GM12878 (cell line): Measurements from ENCODE around the gene ZIC2. TPM values are rescaled to one million over a fixed set of nuclear protein-coding genes. Genes with fewer than 3 reads are reported as not detected.

Experiments
- ATAC-seq: fragments of 200-7000 bp; cut with Tn5 transposase; 3 replicates; pipeline ENCODE4 v1.9.1; 2020; ENCODE audit warnings: mild to moderate bottlenecking, moderate library complexity
- BruUV-seq: library from RNA; stranded (reverse); fragments of 400-500 nt; replicated peaks from 2 replicates; lab custom pipeline; 2021; lab: Mats Ljungman, UMichigan
- CTCF ChIA-PET: fragments of 300-600 bp; sonication (Branson Sonifier 250); formaldehyde crosslinking; extraction: SDS; loops from one replicate; lab custom pipeline; 2021; ENCODE audit warnings: inconsistent platforms; lab: Yijun Ruan, JAX
- POLR2A ChIA-PET: fragments of 350-600 bp; formaldehyde crosslinking; extraction: SDS; loops from one replicate; lab custom pipeline; 2021; ENCODE audit warnings: inconsistent platforms; lab: Charles Lee
- RAD21 ChIA-PET: fragments of 300-600 bp; sonication (Branson Sonifier 250); formaldehyde crosslinking; loops from one replicate; lab custom pipeline; 2023; ENCODE audit warnings: antibody characterized with exemption; ENCODE audit not compliant: unreplicated experiment; lab: Charles Lee
- SMC1A ChIA-PET: fragments of 300-600 bp; sonication (Branson Sonifier 250); formaldehyde crosslinking; loops from one replicate; lab custom pipeline; 2023; ENCODE audit not compliant: unreplicated experiment, uncharacterized antibody; lab: Charles Lee
- DNase-seq: peaks from one replicate; pipeline ENCODE4 v3.0.0-alpha.2; 2011; ENCODE audit warnings: low read depth, low spot score
- FAIRE-seq: peaks from 3 replicates; lab custom pipeline; 2011; peaks lifted over from hg19 to GRCh38; lab: Jason Lieb, UNC
- H2AFZ ChIP-seq: 2 replicates; pipeline ENCODE4 v1.6.0; 2011; ENCODE audit warnings: low read depth, low read length, control low read depth; ENCODE audit not compliant: control insufficient read depth
- H3K27ac ChIP-seq: 2 replicates; pipeline ENCODE4 v1.5.1; 2011; ENCODE audit warnings: control low read depth; ENCODE audit not compliant: control insufficient read depth, insufficient read depth
- H3K27me3 ChIP-seq, 2 experiments: replicated peaks in 1 of 2; 2 replicates each; pipeline versions ENCODE4 v1.6.0 to v1.6.1; 2011; ENCODE audit warnings: low read length in 1 of 2; ENCODE audit not compliant: control insufficient read depth in 2 of 2, insufficient read depth in 2 of 2
- H3K36me3 ChIP-seq, 2 experiments: 2 replicates each; pipeline ENCODE4 v1.5.1; 2011; ENCODE audit warnings: low read length in 1 of 2; ENCODE audit not compliant: control insufficient read depth in 2 of 2, insufficient read depth in 2 of 2
- H3K4me1 ChIP-seq: 2 replicates; pipeline ENCODE4 v1.6.1; 2011; ENCODE audit warnings: mild to moderate bottlenecking, low read length, moderate library complexity, mixed read lengths; ENCODE audit not compliant: control insufficient read depth, insufficient read depth
- H3K4me2 ChIP-seq: 2 replicates; pipeline ENCODE4 v1.6.0; 2011; ENCODE audit warnings: control low read depth; ENCODE audit not compliant: control insufficient read depth, insufficient read depth
- H3K4me3 ChIP-seq: fragments of 200-600 bp; sonication (generic); 2 replicates; pipeline ENCODE4 v1.5.1; 2016
- H3K79me2 ChIP-seq: 2 replicates; pipeline ENCODE4 v1.6.0; 2011; ENCODE audit warnings: low read length; ENCODE audit not compliant: control insufficient read depth, insufficient read depth
- H3K9ac ChIP-seq: 2 replicates; pipeline ENCODE4 v1.8.0; 2011; ENCODE audit warnings: low read length, control low read depth, mixed read lengths; ENCODE audit not compliant: control insufficient read depth, insufficient read depth
- H3K9me3 ChIP-seq: replicated peaks from 3 replicates; pipeline ENCODE4 v1.5.1; 2011; ENCODE audit warnings: mild to moderate bottlenecking, low read length; ENCODE audit not compliant: control insufficient read depth, insufficient read depth
- H4K20me1 ChIP-seq: 2 replicates; pipeline ENCODE4 v1.6.0; 2011; ENCODE audit not compliant: control insufficient read depth, insufficient read depth
- CTCF ChIP-seq, 3 experiments: IDR thresholded peaks in 2 of 3; conservative IDR thresholded peaks in 1 of 3; 2 replicates each; pipeline ENCODE4 v1.5.1; 2011; ENCODE audit warnings: low read depth in 3 of 3, low read length in 3 of 3, mild to moderate bottlenecking in 3 of 3, control low read depth in 2 of 3, moderate library complexity in 2 of 3, inconsistent platforms in 1 of 3, mixed read lengths in 1 of 3; ENCODE audit not compliant: control insufficient read depth in 2 of 3, insufficient read depth in 1 of 3; ENCODE audit errors: extremely low read depth in 1 of 3
- HDAC6 ChIP-seq: fragments of 200-600 bp; sonication (generic); IDR thresholded peaks from one replicate; pipeline ENCODE4 v1.8.0; 2017; ENCODE audit warnings: antibody characterized with exemption; ENCODE audit not compliant: unreplicated experiment
- KAT2A ChIP-seq: conservative IDR thresholded peaks from 2 replicates; pipeline ENCODE4 v1.6.1; 2011; ENCODE audit warnings: low read depth, low read length; ENCODE audit not compliant: control insufficient read depth
- SIX5 ChIP-seq: IDR thresholded peaks from 2 replicates; pipeline ENCODE4 v1.6.1; 2011; ENCODE audit warnings: mild to moderate bottlenecking, low read depth, low read length, moderate library complexity; ENCODE audit not compliant: severe bottlenecking
- WGBS: methylation state at CpG from one replicate; pipeline ENCODE4 v1.1.6; 2016; ENCODE audit warnings: low lambda C conversion rate; ENCODE audit not compliant: insufficient replicate concordance, insufficient coverage; ENCODE audit errors: missing lambda C conversion rate; 5-methylcytosine and 5-hydroxymethylcytosine counted together
- in situ Hi-C: fragments of 300-500 bp; cut with MboI; formaldehyde crosslinking; loops from 9 replicates; pipeline ENCODE4 v1.14.3; 2018; ENCODE audit warnings: mixed read lengths
- intact Hi-C: fragments of 100-400 bp; cut with micrococcal nuclease; formaldehyde crosslinking; loops from one replicate; pipeline ENCODE4 v1.14.2; 2022; ENCODE audit not compliant: unreplicated experiment
- polyA plus RNA-seq, 11 experiments: library from polyadenylated mRNA; depleted of rRNA in 4 of 11; unstranded in 6 of 11; stranded (reverse) in 5 of 11; fragments of >200 nt; fragmentation: Nextera tagmentation in 4 of 11; fragmentation: Illumina TruSeq in 1 of 11; extraction: Ambion mirVana in 4 of 11; extraction: Trizol in 1 of 11; gene quantifications; 1 replicate in 1 of 11; 2 replicates in 10 of 11; pipeline versions ENCODE4 v1.2.1 to v1.2.3, GENCODE V29; 2011 to 2016; ENCODE audit warnings: inconsistent platforms in 2 of 11, missing spikeins in 2 of 11, low read depth in 1 of 11
- total RNA-seq, 4 experiments: library from RNA; depleted of rRNA in 3 of 4; stranded (reverse); fragments of >200 nt in 3 of 4; fragmentation: Illumina TruSeq in 1 of 4; extraction: Trizol in 1 of 4; gene quantifications; 2 replicates each; pipeline versions ENCODE4 v1.2.1 to v1.2.3, GENCODE V29; 2013 to 2021

The ZIC2 gene
- total and polyA plus RNA-seq, 10 of the 15 experiments (the other 5 are each of a cell fraction or from before 2014, with no cell fraction given) = 0.05 TPM; not detected in 8

DNA sequence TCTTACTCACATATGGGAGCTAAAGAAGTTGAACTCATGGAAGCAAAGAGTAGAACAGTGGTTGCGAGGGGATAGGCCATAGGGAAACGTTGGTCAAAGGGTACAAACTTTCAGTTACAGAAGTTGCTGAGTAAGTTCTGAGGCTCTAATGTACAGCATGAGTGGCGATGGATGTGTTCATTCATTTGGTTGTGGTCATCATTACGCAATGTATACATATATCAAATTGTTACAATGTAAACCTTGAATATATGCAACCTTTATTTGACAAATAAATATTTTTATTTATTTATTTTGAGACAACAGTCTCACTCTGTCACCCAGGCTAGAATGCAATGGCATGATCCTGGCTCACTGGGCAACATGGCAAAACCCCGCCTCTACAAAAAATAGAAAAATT lies 48.7 kb upstream of the ZIC2 start:
- no peak for DNase-seq
- Histone ChIP-seq H3K27ac (no peak overlapping the region), H2AFZ (no peak overlapping the region), H3K27me3 (no peaks in the 10 kb centered on the region), H3K4me3 (no peak overlapping the region), H3K9ac (no peak overlapping the region), H3K79me2 (no peaks in the 10 kb centered on the region), H4K20me1 (no peaks in the 10 kb centered on the region), H3K9me3 (no peaks in the 10 kb centered on the region), H3K36me3 (no peaks in the 10 kb centered on the region), H3K4me2 (no peak overlapping the region), H3K4me1 (no peaks in the 10 kb centered on the region)
- FAIRE-seq = no peak
- ATAC-seq = no peak
- CTCF ChIA-PET = no interaction called here
- SMC1A ChIA-PET = no interaction called here
- 49% methylated on average over 5 of the region's 5 CpGs for WGBS
- intact Hi-C loops (no loop called here), in situ Hi-C loops (no loop called here)
- RAD21 ChIA-PET = no interaction called here
- BruUV-seq = no TSS peak
- POLR2A ChIA-PET = no interaction called here
- no peak for TF ChIP-seq HDAC6
- no peak for TF ChIP-seq SIX5

DNA sequence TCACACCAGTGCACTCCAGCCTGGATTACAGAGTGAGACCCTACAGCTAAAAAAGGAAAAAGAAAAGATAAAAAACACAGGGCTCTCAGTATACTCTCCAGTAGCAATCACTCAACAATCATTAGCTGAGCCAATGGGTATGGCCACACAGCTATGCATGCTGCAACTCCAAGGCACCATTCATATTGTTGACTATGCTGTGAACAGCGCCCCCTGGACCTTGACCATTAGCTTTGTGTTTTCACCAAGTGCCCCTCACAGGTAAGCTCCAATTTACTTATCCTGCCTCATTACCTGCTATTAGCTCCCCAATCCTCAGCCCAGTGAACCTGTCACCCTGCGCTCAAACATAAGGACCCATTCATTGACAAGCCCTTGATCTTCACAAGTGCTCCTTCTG lies 45.8 kb upstream of the ZIC2 start:
- Histone ChIP-seq H3K4me2 (no peak overlapping the region), H3K27me3 (no peaks in the 10 kb centered on the region), H3K9me3 (no peaks in the 10 kb centered on the region), H2AFZ (no peak overlapping the region), H3K4me3 (no peak overlapping the region), H3K27ac (no peak overlapping the region), H3K9ac (no peak overlapping the region), H3K4me1 (no peaks in the 10 kb centered on the region), H3K36me3 (no peaks in the 10 kb centered on the region), H3K79me2 (no peaks in the 10 kb centered on the region), H4K20me1 (no peaks in the 10 kb centered on the region)
- BruUV-seq = no TSS peak
- ChIA-PET POLR2A (no interaction called here), CTCF (interaction anchor here (0.7 to 1.3 kb wide), 5 partner anchors 9 to 278 kb away, joined by 3 read pairs; no protein-coding TSS in a partner anchor), RAD21 (no interaction called here), SMC1A (no interaction called here)
- TF ChIP-seq KAT2A (no peak), CTCF (IDR thresholded peaks at IDR 0.05 in 2 of 3, conservative IDR thresholded peaks at IDR 0.05 in 1 of 3; ENCODE audit: control insufficient read depth in 2 of 3, extremely low read depth in 1 of 3, insufficient read depth in 1 of 3, low read depth in 3 of 3, low read length in 3 of 3) (0 out of 6 replicates have a peak, but pooled peaks of 1 of the 3 experiments have one; percentile 2)
- ATAC-seq = no peak
- WGBS = 54% methylated on average over 2 of the region's 2 CpGs
- in situ Hi-C loops (no loop called here), intact Hi-C loops (no loop called here)
- no peak for DNase-seq
- FAIRE-seq = no peak
